Measurements from ENCODE around the gene CDK6.

DNA sequence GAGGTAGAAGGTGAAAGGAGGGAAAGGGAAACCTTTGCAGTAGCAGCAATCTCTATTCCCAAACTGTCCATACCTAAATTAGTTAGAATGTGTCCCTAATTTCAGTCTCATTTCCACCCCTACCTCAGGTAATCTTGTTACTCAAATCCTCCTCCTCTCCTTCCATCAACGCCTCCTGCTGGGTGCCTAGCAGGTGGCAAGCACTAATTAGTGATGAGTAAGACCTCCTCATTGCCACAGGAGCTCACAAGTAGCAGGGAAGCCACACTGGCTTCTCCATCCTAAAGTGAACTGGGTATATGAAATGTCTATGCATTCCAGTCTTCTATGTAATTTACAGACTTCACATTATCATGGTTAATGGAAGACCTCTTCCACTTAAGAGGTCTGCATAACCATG is 220.5 kb downstream of the CDK6 start:
- TF ChIP-seq, protein P1, sequence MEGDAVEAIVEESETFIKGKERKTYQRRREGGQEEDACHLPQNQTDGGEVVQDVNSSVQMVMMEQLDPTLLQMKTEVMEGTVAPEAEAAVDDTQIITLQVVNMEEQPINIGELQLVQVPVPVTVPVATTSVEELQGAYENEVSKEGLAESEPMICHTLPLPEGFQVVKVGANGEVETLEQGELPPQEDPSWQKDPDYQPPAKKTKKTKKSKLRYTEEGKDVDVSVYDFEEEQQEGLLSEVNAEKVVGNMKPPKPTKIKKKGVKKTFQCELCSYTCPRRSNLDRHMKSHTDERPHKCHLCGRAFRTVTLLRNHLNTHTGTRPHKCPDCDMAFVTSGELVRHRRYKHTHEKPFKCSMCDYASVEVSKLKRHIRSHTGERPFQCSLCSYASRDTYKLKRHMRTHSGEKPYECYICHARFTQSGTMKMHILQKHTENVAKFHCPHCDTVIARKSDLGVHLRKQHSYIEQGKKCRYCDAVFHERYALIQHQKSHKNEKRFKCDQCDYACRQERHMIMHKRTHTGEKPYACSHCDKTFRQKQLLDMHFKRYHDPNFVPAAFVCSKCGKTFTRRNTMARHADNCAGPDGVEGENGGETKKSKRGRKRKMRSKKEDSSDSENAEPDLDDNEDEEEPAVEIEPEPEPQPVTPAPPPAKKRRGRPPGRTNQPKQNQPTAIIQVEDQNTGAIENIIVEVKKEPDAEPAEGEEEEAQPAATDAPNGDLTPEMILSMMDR (conservative IDR thresholded peaks at IDR 0.05; ENCODE audit: low read depth, low read length), result no peak
- no peak for TF ChIP-seq EZH2 (IDR thresholded peaks at IDR 0.05; ENCODE audit: borderline replicate concordance, low read depth, low read length, poor library complexity, severe bottlenecking)

All from A673 (cell line).